NCI-H748 treated with DMSO at 0.1 percent for 48 hours (cell line): ENCODE data around the gene CDC42EP4.
A peak's percentile ranks its signal among the peaks of the same experiment; 100 is the strongest.

ENCODE experiments used
- DNase-seq: peaks from one replicate; lab custom pipeline; 2025; lab: John Stamatoyannopoulos, UW

The CDC42EP4 gene, protein sequence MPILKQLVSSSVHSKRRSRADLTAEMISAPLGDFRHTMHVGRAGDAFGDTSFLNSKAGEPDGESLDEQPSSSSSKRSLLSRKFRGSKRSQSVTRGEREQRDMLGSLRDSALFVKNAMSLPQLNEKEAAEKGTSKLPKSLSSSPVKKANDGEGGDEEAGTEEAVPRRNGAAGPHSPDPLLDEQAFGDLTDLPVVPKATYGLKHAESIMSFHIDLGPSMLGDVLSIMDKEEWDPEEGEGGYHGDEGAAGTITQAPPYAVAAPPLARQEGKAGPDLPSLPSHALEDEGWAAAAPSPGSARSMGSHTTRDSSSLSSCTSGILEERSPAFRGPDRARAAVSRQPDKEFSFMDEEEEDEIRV

DNA sequence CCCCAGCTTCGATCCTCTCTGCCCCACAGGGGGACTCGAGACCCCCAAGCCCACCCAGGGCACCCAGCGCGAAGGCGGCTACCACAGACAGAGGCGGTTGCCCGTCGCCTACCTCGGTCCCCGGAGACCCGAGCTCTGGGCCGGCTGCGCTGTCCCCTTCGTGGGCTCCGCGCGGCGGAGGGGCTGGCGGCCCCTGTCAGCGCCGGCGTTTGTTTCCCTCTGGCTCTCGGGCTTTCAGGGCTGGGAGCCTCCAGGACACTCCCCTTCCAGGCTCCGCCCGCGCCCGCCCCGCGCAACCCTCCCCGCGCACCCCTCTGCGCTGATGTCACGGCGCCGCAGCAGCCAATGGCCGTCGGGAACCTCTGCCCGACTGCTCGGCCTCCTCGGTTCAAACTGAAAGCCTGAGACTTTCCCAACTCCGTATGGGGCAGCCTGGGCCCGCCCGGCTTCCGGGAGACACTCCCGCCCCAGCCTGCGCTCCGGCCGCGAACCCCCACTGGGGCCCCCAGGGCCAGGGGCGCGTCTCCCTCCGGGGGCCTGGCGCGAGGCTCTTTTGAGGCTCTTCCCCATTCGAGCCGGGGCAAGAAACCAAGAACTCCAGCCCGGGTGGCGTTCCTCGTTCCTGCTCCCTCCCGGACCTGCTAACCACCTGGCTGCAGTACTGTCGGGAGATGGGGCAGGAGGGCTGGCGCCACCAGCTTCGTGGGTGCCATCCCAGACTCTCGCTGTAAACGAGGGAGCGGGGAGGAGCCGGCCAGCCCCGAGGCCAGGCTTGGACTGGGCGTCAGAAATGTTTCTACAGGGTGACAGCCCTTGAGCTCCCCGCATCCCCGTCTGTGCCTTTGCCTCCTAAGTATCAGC lies at the start of gene CDC42EP4:
TSS of gene CDC42EP4 (minus strand) at position 221 of the 861 bp plus-strand sequence. CDS start 25,501 bp downstream, outside the sequence.
- peak; percentile 65 for DNase-seq

DNA sequence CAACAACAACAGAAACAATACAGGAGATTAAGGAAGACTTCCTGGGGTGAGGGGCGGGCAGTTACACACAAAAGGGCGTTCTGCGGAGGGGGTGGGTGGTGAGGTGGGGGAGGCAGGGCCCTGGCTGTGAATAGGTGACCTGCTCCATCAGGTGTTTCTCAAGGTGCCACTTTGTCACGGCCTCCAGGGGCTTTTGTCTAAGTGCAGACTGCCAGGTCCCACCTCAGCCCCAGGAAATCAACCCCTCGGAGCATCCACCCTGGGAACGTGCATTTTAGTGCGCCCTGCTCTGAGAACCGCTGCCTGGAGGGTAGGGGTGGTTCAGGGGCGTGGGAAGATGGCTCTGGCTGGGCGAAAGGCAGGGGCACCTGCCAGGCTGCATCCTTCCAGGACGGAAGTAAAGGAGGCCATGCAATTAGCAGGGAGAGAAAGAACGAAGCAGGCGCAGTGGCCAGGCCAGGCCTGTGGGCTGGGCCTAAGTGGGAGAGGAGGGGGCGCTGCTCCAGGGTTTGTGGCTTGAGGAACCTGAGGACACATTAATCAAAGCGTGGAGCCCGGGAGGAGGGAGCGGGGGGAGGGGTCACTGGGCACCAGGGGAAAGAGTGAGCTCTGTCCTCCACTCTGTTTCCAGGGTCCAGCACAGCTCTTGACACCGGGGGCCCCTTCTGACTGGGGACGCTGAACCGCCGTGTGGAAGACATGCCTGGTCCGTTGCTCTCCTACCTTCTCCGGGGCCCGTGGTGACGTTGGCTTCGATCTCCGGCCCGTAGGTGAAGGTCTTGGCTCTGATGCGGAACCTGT lies 49.4 kb upstream of the CDC42EP4 start:
- no peak for DNase-seq

DNA sequence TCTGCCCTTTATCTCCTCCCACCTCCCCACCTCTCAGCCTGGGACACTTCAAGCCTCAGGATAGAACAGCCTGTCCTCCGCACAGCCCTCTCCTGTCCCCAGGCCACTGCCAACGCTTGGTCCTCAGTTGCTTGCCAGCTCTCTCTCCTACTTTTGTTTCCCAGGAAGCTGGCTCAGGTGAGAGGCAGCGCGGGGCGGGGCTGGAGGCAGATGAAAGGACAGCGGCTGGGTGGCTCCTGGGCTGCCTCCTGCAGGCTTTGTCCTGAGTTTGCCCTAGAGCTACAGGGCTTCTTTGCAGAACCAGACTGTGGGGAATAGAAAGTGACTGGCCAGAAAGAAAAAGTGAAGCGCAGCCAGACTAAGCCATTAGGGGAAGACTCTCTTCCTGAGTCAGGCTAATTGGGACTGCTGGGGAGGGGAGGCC lies 48.2 kb upstream of the CDC42EP4 start:
- DNase-seq = no peak

DNA sequence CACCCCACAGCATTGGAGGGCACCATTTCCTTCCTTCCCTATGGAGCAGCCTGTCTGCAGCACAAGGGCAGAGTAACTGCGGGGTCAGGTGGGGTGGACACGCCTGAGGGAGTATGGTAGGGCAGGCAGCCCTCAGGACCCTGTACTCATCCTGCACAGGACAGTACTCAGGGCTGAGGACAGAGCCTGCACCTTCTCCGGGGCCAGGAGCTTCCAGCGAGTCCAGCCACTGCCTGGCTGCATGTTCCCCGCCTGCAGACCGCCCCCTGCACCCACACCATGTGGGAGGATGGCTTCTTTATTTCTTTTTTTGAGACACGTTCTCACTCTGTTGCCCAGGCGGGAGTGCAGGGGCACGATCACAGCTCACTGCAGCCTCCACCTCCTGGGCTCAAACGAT lies 47.6 kb upstream of the CDC42EP4 start:
- no peak for DNase-seq

DNA sequence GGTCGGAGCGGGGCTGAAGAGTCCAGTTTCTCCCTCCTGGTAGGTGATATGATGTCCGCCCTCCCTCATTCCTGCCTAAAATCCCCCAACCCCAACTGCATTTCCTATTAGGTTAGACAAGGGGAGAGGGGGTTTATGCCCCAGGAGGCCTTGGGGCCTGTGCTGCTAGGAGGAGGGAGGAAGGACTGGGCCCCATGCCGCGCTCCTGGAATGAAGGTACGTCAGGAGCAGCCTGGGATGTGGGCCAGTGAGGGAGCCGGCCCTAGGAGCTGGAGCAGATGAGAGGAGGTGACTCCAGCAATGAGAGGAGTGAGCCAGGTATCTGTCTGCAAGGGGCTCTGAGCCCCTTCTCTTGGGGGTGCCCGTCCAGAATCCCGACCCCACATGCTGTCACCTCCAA lies 46.9 kb upstream of the CDC42EP4 start:
- DNase-seq = no peak

DNA sequence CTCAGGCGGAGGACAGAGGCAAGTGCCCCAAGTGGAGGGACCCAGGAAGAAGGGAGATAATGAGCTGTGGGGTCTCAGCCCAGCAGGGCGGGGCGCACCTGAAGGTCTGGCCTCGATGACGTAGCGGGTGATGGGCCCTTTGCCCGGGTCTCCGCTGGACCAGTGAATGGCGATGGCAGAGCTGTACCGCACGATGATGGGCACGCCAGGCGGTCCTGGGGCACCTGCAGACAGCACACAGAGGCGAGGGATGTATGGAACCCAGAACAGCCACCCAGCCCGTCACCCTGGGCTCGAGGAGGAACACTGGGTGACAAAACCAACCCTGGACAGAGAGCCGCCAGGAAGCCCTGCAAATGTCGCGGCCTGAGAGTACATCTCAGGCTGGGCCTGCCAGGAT lies 46.2 kb upstream of the CDC42EP4 start:
- DNase-seq = no peak

DNA sequence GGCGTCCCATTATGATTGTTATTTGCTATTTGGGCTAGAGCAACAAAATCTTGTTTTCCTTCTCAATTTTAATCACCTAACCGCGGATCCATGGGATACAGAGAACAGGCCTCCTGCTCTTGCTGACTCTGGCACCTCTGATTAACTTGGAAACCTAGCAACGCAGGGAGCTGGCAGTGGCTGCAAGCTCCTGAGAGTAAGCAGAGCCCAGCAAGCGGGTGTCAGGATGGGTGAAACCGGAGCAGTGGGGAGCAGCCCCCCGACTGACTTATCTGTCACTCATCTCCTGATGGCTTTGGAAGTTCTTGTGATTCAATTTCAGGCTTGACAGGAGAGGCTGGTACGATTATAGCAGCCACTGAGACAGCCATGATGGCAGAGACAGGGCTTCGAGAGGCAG lies 45.5 kb upstream of the CDC42EP4 start:
- DNase-seq = no peak

DNA sequence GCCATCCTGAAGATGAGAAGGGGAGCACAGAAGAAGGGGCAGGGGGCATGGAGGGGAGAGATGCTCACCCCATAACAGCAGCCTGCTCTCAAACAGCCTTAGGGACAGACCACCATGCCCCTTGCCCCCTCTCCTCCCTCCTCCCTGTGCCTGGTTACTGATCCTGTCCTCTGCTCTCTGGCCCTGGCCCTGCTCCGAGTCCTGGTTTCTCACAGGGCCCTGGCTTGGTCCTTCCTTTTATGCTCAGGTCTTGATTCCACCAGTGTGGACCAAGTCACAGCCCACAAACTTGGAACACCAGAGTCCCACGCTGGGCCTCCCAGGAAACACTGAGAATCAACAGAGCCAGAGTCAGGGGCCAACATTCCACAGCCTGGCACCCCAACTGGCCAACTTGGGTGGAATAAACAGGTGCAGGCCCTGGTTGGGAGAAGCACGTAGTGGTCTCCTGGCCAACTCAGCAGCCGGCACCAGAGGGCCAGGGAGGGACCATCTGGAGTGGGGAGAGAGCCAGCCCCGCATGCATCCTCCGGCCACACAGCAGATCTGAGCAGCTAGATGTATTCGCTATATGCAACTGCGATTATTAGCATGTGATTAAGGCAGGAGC lies 44.9 kb upstream of the CDC42EP4 start:
- DNase-seq = no peak

DNA sequence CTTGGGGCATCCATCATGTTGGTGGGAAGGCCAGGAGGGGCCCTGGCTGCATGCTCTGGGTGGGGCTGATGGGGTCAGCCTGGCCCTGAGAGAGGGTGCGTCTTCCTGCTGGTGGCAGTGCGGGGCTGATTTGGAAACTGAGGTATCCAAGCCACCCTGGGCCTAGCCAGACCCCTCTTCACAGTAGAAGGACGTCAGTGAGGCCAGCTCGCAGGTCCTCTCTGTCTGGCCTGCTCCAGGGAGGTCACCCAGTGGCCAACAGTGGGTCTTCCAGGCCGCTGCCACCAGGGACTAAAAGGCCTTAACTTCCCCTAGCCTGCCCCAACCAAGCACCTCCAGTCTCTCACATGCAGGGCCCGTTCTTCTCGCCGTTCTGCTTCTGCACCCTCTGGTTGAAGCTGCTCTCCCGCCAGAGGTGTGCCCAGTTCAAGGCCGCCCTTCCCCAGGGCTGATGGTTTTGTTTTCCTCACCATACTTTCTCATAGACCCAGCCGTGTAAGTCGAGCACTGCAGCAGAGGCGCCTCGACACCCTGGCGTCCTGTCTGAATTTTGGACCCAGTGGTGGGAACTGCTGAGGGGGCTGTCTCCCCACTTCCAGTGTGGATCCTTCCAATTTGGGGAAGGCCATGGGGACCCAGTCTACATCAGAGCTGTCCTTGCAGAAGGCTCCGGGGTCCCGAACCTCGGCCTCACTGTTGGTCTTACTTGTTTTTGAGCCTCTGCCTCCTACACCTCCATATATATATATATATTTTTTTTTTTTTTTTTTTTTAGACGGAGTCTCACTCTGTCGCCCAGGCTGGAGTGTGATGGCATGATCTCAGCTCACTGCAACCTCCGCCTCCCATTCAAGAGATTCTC lies 42.9 kb upstream of the CDC42EP4 start:
- DNase-seq = no peak

DNA sequence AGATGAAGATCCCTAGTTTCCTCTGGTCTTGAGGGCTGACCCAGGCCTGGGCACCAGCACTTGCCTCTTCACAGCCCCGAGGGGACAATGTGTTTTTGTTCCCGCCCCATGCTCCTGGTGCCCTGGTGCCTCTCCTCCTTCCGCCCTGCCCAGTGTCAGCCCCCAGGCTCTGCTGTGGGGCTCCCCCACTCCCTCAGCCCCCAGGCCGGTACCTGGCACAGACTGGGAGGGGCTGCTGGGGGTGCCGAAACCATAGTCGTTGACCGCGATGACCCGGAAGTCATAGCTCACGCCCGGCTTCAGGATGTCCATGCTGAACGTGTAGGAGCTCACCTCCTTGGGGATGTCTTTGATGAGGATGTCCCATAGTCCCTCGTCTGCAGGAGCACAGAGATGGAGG lies 40.5 kb upstream of the CDC42EP4 start:
- DNase-seq = no peak

DNA sequence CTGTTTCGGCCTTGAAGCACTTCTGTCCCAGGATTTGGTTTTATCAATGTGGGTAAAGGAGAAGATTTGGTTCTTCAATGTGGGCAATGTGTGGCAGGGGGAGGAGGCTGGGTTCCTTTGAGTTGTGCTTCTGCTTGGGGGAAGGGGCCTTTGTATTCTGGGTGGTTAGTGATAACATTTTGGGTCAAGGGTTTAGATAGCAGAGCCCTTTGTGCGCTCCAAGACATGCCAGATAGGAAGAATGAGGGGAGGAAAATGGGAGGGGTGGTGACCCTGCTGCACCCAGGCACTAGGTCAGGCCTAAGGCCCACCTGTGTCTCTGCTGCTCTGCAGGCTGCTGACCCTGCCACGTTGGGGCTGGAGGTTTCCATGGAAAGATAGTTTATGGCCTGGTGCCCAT lies 40.0 kb upstream of the CDC42EP4 start:
- DNase-seq = no peak

DNA sequence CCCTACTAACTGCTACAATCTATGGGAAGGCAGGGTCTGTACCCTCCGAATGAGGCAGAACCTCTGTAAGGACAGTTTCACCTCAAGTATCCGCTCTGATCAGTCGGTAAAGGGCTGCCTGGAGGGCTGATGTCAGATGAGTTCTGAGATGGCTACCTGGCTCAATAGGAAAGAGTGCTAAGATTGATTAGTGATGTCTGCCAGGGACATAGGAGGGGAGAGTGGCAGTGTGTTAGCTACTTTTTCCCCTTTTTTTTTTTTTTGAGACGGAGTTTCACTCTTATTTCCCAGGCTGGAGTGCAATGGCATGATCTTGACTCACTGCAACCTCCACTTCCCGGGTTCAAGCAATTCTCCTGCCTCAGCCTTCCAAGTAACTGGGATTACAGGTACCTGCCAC lies 39.1 kb upstream of the CDC42EP4 start:
- no peak for DNase-seq

DNA sequence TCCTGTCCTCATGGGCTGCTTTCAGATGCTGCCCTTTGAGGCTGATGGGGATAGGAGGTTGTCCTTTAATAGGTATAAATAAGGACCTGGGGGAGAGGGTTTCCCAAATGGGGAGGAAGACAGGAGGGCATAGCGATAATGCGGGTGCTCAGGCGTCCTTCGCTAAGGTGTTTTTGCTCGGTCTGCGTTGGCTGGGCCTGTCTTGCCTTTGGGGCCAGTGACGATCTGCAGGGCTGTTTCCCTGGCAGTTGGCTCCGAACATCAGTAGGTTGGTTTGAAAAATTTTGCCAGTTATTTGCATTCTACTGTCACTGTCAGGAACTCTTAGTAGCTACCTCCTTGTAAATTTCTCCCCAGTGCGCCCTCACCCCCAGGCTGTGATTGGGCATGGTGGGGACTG lies 37.8 kb upstream of the CDC42EP4 start:
- DNase-seq = no peak

DNA sequence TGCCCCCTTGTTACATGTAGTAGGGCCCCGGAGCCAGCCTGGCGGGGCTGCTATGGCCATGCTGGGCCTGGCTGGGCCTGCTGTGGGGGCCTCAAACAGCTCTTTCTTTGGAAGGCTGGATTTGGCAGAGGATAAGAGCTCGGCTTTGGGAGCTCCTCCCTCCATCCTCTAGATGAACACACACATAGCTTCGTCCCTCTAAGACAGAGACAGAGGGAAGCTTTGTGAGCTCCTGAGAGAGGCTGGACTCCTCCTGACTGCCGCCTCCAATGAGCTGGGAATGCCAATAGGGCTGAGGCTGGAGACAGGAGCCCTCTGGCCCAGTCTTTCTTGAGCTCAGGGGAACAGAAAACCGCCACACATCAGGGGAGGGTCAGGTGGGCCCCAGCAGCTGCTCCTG lies 37.3 kb upstream of the CDC42EP4 start:
- no peak for DNase-seq

DNA sequence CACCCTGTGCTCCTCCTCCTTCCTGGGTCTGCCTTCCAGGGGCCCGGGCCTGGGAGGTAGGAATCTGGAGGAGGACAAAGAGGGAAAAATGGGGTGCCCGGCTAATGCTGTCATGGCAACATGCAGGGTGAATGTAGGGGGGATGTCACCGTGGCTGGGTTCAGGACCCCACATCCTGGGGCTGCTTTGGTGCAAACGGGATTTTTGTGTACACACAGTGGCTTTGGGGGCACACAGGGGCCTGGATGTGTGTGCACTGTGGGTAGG lies 37.0 kb upstream of the CDC42EP4 start:
- DNase-seq = no peak

DNA sequence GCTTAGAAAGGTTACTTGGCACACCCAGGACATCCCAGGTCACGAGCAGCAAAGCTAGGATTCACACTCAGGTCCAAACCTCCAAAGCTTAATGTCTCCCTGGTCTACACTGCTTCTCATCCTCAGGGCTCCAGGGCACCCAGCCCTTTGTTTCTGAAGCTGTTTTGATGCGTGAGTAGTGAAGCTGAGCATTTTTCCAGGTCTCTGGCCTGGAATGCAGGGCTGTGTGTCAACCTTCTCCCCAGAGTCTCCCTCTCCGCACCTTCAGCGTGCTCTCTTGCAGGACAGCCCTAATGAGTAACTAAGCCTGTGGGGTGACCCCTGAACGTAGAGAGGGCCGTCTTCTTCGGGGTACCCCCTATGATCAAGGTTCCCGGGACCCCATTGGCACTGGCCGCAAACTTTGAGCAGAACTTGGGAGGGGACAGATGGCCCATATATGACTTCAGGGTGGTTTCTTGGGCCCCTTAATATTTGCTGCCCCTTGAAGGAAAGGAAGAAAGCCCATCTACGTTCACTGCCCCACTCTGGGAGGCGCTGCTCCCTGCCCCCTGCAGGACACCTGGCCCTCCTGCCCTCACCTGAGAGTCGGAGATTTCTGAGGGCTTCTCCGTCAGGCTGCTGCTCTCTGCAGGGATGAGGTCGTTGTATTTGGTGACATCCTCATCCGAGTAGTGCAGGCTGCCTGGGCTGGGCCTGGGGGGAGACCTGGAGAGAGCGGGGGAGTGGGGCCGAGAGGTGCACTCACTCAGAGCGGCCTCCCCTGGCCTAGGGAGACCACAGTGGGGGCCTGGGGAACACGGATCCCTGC lies 36.4 kb upstream of the CDC42EP4 start:
- DNase-seq = no peak

DNA sequence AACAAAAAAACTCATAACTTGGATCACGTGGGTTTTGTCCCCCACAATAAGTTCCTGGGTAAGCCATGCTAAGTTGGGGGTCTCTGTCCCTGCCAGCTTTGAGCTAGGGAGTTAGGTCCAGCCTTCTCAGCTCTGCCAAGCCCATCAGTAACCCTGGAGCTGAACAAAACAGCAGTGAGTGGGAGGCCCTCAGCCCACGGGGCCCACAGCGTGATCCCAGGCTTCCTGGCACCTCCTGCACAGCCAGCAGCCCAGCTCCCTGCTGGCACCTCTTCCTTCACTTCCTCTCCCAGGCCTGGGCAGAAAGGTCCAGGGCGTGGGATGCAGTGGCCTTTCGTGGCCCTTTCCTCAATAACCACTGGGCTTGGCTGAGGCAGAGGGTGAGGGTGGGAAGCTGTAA lies 35.5 kb upstream of the CDC42EP4 start:
- no peak for DNase-seq

DNA sequence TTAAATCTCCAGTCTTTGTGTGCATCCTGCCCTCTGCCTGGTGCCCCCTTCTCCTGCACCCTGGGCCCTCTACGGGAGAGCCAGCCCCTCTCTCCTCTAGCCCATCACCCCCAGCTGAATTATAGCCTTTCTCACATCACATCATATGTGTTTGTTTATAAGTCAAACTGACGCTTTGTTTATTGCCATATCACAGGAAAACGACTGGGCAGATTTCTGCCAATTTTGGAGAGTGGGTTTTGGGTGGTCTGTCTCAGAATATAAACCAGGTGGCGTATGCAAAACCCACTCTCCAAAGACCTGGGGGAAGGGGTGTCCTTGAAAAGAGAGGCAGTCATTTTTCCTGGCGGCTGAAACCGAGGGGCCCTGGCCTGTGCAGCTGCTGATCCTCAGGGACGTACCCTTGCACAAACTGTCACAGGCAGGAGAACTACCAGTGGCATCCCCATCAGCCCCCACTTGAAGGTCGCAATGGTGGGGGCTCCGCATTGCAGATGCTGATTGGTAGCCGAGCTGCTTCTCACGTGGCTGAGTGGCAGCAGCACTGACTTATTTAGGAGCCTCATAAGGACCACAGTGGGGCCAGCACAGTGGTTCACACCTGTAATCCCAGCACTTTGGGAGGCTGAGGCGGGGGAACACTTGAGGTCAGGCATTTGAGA lies 34.8 kb upstream of the CDC42EP4 start:
- no peak for DNase-seq

DNA sequence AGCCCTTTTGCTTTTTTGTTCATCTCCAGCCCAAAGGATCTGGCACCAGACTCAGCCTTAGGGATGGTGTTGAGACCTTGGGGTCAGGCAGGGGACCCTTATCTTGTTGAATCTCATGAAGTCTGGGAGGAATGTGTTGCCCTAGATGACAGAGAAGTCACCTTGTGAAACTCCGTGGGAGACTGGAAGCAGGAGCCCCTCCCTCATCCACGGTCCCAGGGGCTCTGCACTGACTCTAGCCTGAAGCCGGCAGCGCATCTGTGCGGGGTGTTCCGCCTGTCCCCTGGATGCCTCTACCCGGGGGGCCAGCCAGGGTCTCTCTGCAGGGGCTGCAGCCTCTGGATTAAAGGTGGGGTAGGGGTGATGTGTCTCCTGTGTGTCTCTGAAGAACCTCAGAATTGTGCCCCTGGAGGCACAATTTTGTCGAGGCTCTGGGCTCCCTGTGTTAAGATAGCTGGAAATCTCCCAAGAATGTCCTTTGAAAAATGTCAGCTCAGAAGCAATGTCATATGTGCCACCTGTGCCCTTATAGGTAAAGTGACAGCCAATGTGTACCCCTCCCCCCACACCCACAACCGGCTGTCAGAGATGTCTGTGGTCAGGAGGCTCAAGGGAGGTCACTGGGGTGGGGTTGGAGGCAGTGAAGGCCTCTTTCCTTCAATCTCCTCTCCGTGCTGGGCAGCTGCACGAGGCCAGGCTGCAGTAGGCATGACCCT lies 32.1 kb upstream of the CDC42EP4 start:
- no peak for DNase-seq
